DOHH2 (cell line): ENCODE results near the gene ABHD14A.

Experiments
- H3F3A ChIP-seq: fragments of 200-600 bp; sonication (generic), shearing (Covaris generic); 2 replicates; pipeline ENCODE4 v1.6.0; 2016; ENCODE audit warnings: antibody characterized with exemption, mild to moderate bottlenecking; ENCODE audit not compliant: control insufficient read depth, insufficient read depth
- H3K27ac ChIP-seq: fragments of 200-600 bp; sonication (generic); 2 replicates; pipeline ENCODE4 v1.5.1; 2014; ENCODE audit warnings: low read depth, mild to moderate bottlenecking, low read length, moderate library complexity
- H3K27me3 ChIP-seq: fragments of 200-600 bp; sonication (generic); 2 replicates; pipeline ENCODE4 v1.6.1; 2014; ENCODE audit warnings: mild to moderate bottlenecking, low read length, mixed read lengths; ENCODE audit not compliant: control insufficient read depth
- H3K36me3 ChIP-seq: fragments of 200-600 bp; sonication (generic); 2 replicates; pipeline ENCODE4 v1.6.1; 2014; ENCODE audit warnings: mild to moderate bottlenecking, low read length, moderate library complexity, mixed read lengths; ENCODE audit not compliant: control insufficient read depth
- H3K4me1 ChIP-seq: fragments of 200-600 bp; sonication (generic); 2 replicates; pipeline ENCODE4 v1.6.1; 2014; ENCODE audit warnings: mild to moderate bottlenecking, low read length, mixed read lengths; ENCODE audit not compliant: control insufficient read depth
- H3K4me2 ChIP-seq: fragments of 200-600 bp; sonication (generic); 2 replicates; pipeline ENCODE4 v1.6.0; 2014; ENCODE audit warnings: mild to moderate bottlenecking, low read length, moderate library complexity
- H3K4me3 ChIP-seq: fragments of 200-600 bp; sonication (generic); 2 replicates; pipeline ENCODE4 v1.5.1; 2014; ENCODE audit warnings: mild to moderate bottlenecking, low read length, mixed read lengths
- H3K79me2 ChIP-seq: fragments of 200-600 bp; sonication (generic); 2 replicates; pipeline ENCODE4 v1.6.1; 2014; ENCODE audit warnings: mild to moderate bottlenecking, low read length, mixed read lengths; ENCODE audit not compliant: control insufficient read depth
- H3K9me2 ChIP-seq: fragments of 200-600 bp; sonication (generic); replicated peaks from 2 replicates; pipeline ENCODE4 v1.6.1; 2014; ENCODE audit warnings: mild to moderate bottlenecking, low read length, mixed read lengths; ENCODE audit not compliant: control insufficient read depth
- H3K9me3 ChIP-seq: fragments of 200-600 bp; sonication (generic); 2 replicates; pipeline ENCODE4 v1.6.1; 2014; ENCODE audit warnings: antibody characterized with exemption, low read length, mixed read lengths; ENCODE audit not compliant: control insufficient read depth, insufficient read depth
- H4K20me1 ChIP-seq: fragments of 200-600 bp; sonication (generic); 2 replicates; pipeline ENCODE4 v1.6.0; 2014; ENCODE audit warnings: low read depth, mild to moderate bottlenecking, antibody characterized with exemption, low read length, moderate library complexity; ENCODE audit not compliant: control insufficient read depth, insufficient read depth
- EZH2phosphoT487 ChIP-seq: fragments of 200-600 bp; sonication (generic); IDR thresholded peaks from 2 replicates; pipeline ENCODE4 v1.6.1; 2017; ENCODE audit warnings: borderline replicate concordance, mild to moderate bottlenecking, antibody characterized with exemption, low read length, moderate library complexity, mixed read lengths
- TF ChIP-seq, protein P1 (sequence below): fragments of 200-600 bp; sonication (generic); IDR thresholded peaks from one replicate; pipeline ENCODE4 v1.5.1; 2014; ENCODE audit warnings: antibody characterized with exemption, mild to moderate bottlenecking, low read depth, low read length; ENCODE audit not compliant: poor library complexity, severe bottlenecking

ABHD14A gene

DNA sequence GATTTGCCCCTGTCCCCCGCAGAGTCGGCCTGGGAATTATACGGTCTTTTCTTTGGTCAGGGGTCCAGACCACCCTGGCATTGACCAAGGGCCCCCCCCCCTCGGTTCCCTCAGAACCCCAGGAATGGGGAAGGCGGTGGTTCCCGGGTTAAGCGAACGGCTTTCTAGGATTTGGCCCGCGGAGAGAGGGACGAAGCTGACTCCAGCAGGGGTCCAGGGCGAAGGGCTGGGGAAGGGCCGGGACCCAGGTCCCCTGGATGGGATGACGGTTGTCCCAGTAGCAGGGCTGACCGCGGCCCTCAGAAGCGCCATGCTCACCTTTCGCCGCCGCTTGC, 33.4 kb upstream of the ABHD14A start:
- H3K4me2 ChIP-seq: peak overlapping the region; percentile 78
- H3K36me3 ChIP-seq: peaks cover 37% of the 10 kb centered on the region
- H3K4me3 ChIP-seq: peak overlapping the region; percentile 94
- TF ChIP-seq EZH2phosphoT487: no peak
- TF ChIP-seq, protein P1, sequence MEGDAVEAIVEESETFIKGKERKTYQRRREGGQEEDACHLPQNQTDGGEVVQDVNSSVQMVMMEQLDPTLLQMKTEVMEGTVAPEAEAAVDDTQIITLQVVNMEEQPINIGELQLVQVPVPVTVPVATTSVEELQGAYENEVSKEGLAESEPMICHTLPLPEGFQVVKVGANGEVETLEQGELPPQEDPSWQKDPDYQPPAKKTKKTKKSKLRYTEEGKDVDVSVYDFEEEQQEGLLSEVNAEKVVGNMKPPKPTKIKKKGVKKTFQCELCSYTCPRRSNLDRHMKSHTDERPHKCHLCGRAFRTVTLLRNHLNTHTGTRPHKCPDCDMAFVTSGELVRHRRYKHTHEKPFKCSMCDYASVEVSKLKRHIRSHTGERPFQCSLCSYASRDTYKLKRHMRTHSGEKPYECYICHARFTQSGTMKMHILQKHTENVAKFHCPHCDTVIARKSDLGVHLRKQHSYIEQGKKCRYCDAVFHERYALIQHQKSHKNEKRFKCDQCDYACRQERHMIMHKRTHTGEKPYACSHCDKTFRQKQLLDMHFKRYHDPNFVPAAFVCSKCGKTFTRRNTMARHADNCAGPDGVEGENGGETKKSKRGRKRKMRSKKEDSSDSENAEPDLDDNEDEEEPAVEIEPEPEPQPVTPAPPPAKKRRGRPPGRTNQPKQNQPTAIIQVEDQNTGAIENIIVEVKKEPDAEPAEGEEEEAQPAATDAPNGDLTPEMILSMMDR: no peak
- no peaks in the 10 kb centered on the region for H3K9me2 ChIP-seq
- H4K20me1 ChIP-seq: no peaks in the 10 kb centered on the region; the same call in 1 of the 2 replicates
- H3K9me3 ChIP-seq: no peaks in the 10 kb centered on the region
- no peak overlapping the region for H3K27ac ChIP-seq
- no peaks in the 10 kb centered on the region for H3K27me3 ChIP-seq
- H3F3A ChIP-seq: no peaks in the 10 kb centered on the region
- peaks cover 29% of the 10 kb centered on the region for H3K4me1 ChIP-seq
- peaks cover 41% of the 10 kb centered on the region for H3K79me2 ChIP-seq

DNA sequence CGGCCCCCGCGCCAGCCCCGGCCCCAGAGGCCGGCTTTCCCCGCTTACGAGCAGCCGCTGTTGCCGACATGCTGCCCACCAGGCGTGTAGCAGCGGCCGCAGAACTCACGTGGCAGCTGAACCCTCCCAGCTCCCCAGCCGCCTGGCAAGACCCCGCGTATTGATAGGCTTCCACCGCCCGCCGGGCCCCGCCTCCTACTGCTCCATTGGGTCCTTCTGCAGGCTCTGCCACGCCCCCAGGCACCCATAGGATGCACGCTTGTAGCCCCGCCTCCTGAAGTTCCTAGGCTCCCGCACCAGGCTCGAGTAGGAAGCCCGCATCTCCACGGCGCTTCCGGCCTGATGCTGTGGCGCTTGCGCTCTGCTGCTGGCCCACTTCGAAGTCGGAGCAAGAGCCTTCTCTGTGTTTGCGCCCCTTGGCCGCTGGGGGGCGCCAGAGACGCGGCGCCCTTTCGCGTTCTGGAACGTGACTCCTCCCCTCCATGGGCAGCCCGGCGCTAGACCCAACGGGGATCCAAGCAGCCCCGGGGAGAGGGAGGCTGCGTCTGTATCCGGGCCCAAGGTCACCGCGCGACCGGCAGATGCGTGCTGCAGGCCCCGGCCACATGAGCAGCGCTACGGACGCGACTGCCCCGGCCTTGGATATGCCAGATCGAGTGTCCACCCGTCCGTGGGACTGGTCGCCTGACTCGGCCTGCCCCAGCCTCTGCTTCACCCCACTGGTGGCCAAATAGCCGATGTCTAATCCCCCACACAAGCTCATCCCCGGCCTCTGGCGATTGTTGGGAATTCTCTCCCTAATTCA, 32.9 kb upstream of the ABHD14A start, which contains the start of the genes PARP3 and RRP9:
Gene PARP3 (plus strand): TSS at position 566 of the 805 bp plus-strand sequence. CDS start 993 bp downstream, outside the sequence.
Gene RRP9 (minus strand): TSS at position 107 of the 805 bp plus-strand sequence. CDS start 37 bp downstream, at position 70.
- Histone ChIP-seq H3K9me2 (no peaks in the 10 kb centered on the region), H3F3A (no peaks in the 10 kb centered on the region), H3K36me3 (peaks cover 31% of the 10 kb centered on the region), H3K4me1 (peaks cover 29% of the 10 kb centered on the region), H3K4me2 (peak within 1 kb of the TSS; percentile 100), H3K27ac (peak within 1 kb of the TSS; percentile 51), H3K79me2 (peaks cover 41% of the 10 kb centered on the region), H3K4me3 (peak within 1 kb of the TSS; percentile 94), H4K20me1 (no peaks in the 10 kb centered on the region; the same call in 1 of the 2 replicates), H3K9me3 (no peaks in the 10 kb centered on the region), H3K27me3 (no peaks in the 10 kb centered on the region)
- TF ChIP-seq EZH2phosphoT487: no peak
- TF ChIP-seq, protein P1: peak; percentile 95

DNA sequence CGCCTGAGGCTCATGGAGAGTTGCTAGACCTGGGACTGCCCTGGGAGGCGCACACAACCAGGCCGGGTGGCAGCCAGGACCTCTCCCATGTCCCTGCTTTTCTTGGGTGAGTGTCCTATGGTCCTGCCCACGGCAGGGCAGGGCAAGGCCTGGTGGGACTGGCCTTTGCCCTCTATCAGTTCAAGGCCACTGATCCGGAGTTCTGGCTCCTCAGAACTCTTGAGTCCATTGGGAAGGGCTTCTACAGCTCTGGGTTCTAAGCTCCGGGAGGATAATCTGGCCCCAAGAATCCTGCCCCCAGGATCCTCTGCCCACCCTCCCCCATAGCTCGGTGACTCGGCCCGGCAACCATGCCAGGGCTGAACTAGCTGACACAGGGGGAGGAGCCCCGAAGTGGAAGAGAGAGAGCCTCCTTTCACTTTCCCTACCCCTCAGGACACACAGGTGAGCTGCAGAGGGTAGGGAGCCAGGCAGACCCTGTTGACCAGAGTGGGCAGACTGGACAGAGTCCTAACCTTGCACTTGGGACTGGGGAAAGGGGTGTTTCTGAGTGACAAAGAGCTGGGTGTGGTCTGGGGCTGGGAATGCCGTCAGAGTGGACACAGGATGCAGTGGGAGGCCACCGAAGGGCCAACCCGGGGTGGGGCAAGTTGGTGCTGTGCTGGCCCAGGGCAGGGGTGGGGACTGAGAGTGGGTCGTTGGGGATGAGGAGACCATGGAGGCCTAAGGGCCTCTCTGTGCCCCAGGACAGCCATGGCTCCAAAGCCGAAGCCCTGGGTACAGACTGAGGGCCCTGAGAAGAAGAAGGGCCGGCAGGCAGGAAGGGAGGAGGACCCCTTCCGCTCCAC, 32.0 kb upstream of the ABHD14A start:
- H3K9me3 ChIP-seq: no peaks in the 10 kb centered on the region
- H4K20me1 ChIP-seq: no peaks in the 10 kb centered on the region
- H3K36me3 ChIP-seq: peaks cover 23% of the 10 kb centered on the region
- no peaks in the 10 kb centered on the region for H3F3A ChIP-seq
- peak overlapping the region; percentile 51 for H3K27ac ChIP-seq
- H3K4me1 ChIP-seq: peaks cover 29% of the 10 kb centered on the region
- TF ChIP-seq, protein P1: no peak
- no peak for TF ChIP-seq EZH2phosphoT487
- peaks cover 41% of the 10 kb centered on the region for H3K79me2 ChIP-seq
- no peaks in the 10 kb centered on the region for H3K27me3 ChIP-seq
- peak overlapping the region; percentile 94 for H3K4me3 ChIP-seq
- no peaks in the 10 kb centered on the region for H3K9me2 ChIP-seq
- peak overlapping the region; percentile 100 for H3K4me2 ChIP-seq
